Fibroblast of pulmonary artery (primary cell): ENCODE results near the gene HAO1.
"Not testable (repeated sequence)": the region's sequence is repeated elsewhere in the genome, so short reads cannot be mapped to it uniquely, and the experiment has no call there.

Experiments
- DNase-seq: peaks from one replicate; pipeline ENCODE4 v3.0.0-alpha.2; 2010; ENCODE audit warnings: low read depth
- H3K4me3 ChIP-seq: replicated peaks from 2 replicates; pipeline ENCODE4 v1.5.1; 2011; ENCODE audit warnings: low read depth, mild to moderate bottlenecking, control low read depth, low read length, moderate library complexity
- CTCF ChIP-seq: IDR thresholded peaks from 2 replicates; pipeline ENCODE4 v1.5.1; 2011; ENCODE audit warnings: mild to moderate bottlenecking, control low read depth, low read length, inconsistent platforms; ENCODE audit errors: missing control alignments

HAO1 gene

GRCh38 chr20:7848351-7848750 lies 91.9 kb downstream of the HAO1 start:
- no peak for DNase-seq
- H3K4me3 ChIP-seq, result no peak overlapping the region
- TF ChIP-seq CTCF, result no peak

- peak; percentile 93 for DNase-seq
- no peak for TF ChIP-seq CTCF
- no peak overlapping the region for H3K4me3 ChIP-seq
Observed at GRCh38 chr20:7843613-7844012, 96.6 kb downstream of the HAO1 start.

GRCh38 chr20:7841971-7842310 lies 98.3 kb downstream of the HAO1 start:
- peak; percentile 97 for DNase-seq
- H3K4me3 ChIP-seq, result no peak overlapping the region
- TF ChIP-seq CTCF, result no peak

- no peak overlapping the region for H3K4me3 ChIP-seq
- peak; percentile 66 for DNase-seq
- no peak for TF ChIP-seq CTCF
Observed at GRCh38 chr20:7841291-7841970, 98.8 kb downstream of the HAO1 start.

GRCh38 chr20:7836076-7836475 lies 104.2 kb downstream of the HAO1 start:
- DNase-seq, result no peak
- TF ChIP-seq CTCF, result no peak
- H3K4me3 ChIP-seq, result no peak overlapping the region

- not testable (repeated sequence) for H3K4me3 ChIP-seq, DNase-seq
Observed at GRCh38 chr20:7834441-7834840, 105.8 kb downstream of the HAO1 start.
